Mucosa of rectum (tissue), 2 donors: ENCODE data around the gene ACTR3C.
A peak's percentile ranks its signal among the peaks of the same experiment; 100 is the strongest.

Experiments
- H3K27ac ChIP-seq, 2 donors: one replicate each; pipeline ENCODE4 v1.7.0; 2013; ENCODE audit warnings: inconsistent platforms in 2 of 2, low read depth in 2 of 2, low read length in 2 of 2
- H3K27me3 ChIP-seq, 2 donors: one replicate each; pipeline ENCODE4 v1.7.0; 2013; ENCODE audit warnings: low read length in 2 of 2; ENCODE audit not compliant: control insufficient read depth in 2 of 2, insufficient read depth in 2 of 2
- H3K36me3 ChIP-seq, 2 donors: one replicate each; pipeline ENCODE4 v1.7.0; 2013; ENCODE audit warnings: low read length in 2 of 2; ENCODE audit not compliant: control insufficient read depth in 2 of 2, insufficient read depth in 2 of 2
- H3K4me1 ChIP-seq, 2 donors: one replicate each; pipeline ENCODE4 v1.7.0; 2013; ENCODE audit warnings: low read length in 2 of 2, mild to moderate bottlenecking in 1 of 2; ENCODE audit not compliant: control insufficient read depth in 2 of 2, insufficient read depth in 2 of 2
- H3K4me3 ChIP-seq, 2 donors: one replicate each; pipeline ENCODE4 v1.7.0; 2013; ENCODE audit warnings: low read length in 2 of 2
- H3K9ac ChIP-seq, 2 donors: one replicate each; pipeline ENCODE4 v1.7.0; 2013; ENCODE audit warnings: low read length in 2 of 2, low read depth in 1 of 2, mild to moderate bottlenecking in 1 of 2
- H3K9me3 ChIP-seq, 2 donors: one replicate each; pipeline ENCODE4 v1.7.0; 2013; ENCODE audit warnings: low read length in 2 of 2; ENCODE audit not compliant: control insufficient read depth in 2 of 2
- donor health status: healthy.
- donor health status: Normal muscosa, but diverticular disease.

Gene ACTR3C

GRCh38 chr7:150343225-150343624 is 19.9 kb upstream of the ACTR3C start:
- H3K9ac ChIP-seq = no peak overlapping the region

GRCh38 chr7:150342121-150342408 is 18.7 kb upstream of the ACTR3C start:
- H3K27ac ChIP-seq = peak overlapping the region in 1 of 2 donors; percentile 53
- H3K9me3 ChIP-seq = no peaks in the 10 kb centered on the region
- H3K27me3 ChIP-seq = peaks cover 0 to 4% of the 10 kb centered on the region in 2 donors
- peaks cover 17 to 39% of the 10 kb centered on the region in 2 donors for H3K4me1 ChIP-seq
- H3K4me3 ChIP-seq = peak overlapping the region; percentile 9 to 11
- peaks cover 0 to 4% of the 10 kb centered on the region in 2 donors for H3K36me3 ChIP-seq
- H3K9ac ChIP-seq = peak overlapping the region in 1 of 2 donors; percentile 37

More at GRCh38 chr7:150343225-150343624, 19.9 kb upstream of the ACTR3C start:
- Histone ChIP-seq H3K27ac (no peak overlapping the region), H3K27me3 (peaks cover 0 to 4% of the 10 kb centered on the region in 2 donors), H3K4me1 (peaks cover 9 to 27% of the 10 kb centered on the region in 2 donors), H3K36me3 (no peaks in the 10 kb centered on the region), H3K9me3 (no peaks in the 10 kb centered on the region), H3K4me3 (no peak overlapping the region)

- peaks cover 17 to 41% of the 10 kb centered on the region in 2 donors for H3K4me1 ChIP-seq
- H3K9me3 ChIP-seq = no peaks in the 10 kb centered on the region
- H3K27ac ChIP-seq = peak within 1 kb of the TSS; percentile 53 to 75
- peak within 1 kb of the TSS; percentile 60 to 67 for H3K9ac ChIP-seq
- peaks cover 0 to 4% of the 10 kb centered on the region in 2 donors for H3K27me3 ChIP-seq
- H3K4me3 ChIP-seq = peak within 1 kb of the TSS; percentile 70 to 73
- H3K36me3 ChIP-seq = peaks cover 0 to 4% of the 10 kb centered on the region in 2 donors
Measured at GRCh38 chr7:150341263-150342120, 18.1 kb upstream of the ACTR3C start, which contains the start of gene RARRES2. Gene RARRES2 (minus strand): TSS chr7:150341629. CDS start chr7:150340609, 1,020 bp downstream.

GRCh38 chr7:150340875-150341262 is 17.5 kb upstream of the ACTR3C start:
- Histone ChIP-seq H3K9ac (peak overlapping the region; percentile 60 to 67), H3K4me1 (peaks cover 17 to 41% of the 10 kb centered on the region in 2 donors), H3K36me3 (peaks cover 0 to 4% of the 10 kb centered on the region in 2 donors), H3K4me3 (peak overlapping the region; percentile 65 to 70), H3K27me3 (peaks cover 0 to 4% of the 10 kb centered on the region in 2 donors), H3K27ac (peak overlapping the region; percentile 11 to 75), H3K9me3 (no peaks in the 10 kb centered on the region)

- H3K27me3 ChIP-seq = peaks cover 0 to 4% of the 10 kb centered on the region in 2 donors
- H3K9ac ChIP-seq = peak overlapping the region; percentile 41 to 67
- H3K27ac ChIP-seq = peak overlapping the region; percentile 41 to 75
- peak overlapping the region; percentile 70 to 73 for H3K4me3 ChIP-seq
- H3K4me1 ChIP-seq = peaks cover 20 to 41% of the 10 kb centered on the region in 2 donors
- no peaks in the 10 kb centered on the region for H3K9me3 ChIP-seq
- H3K36me3 ChIP-seq = peaks cover 0 to 4% of the 10 kb centered on the region in 2 donors
Measured at GRCh38 chr7:150340024-150340749, 16.8 kb upstream of the ACTR3C start.

- H3K4me1 ChIP-seq = peaks cover 20 to 41% of the 10 kb centered on the region in 2 donors
- H3K9ac ChIP-seq = peak overlapping the region in 1 of 2 donors; percentile 67
- H3K27ac ChIP-seq = no peak overlapping the region
- H3K4me3 ChIP-seq = peak overlapping the region; percentile 70 to 73
- peaks cover 0 to 4% of the 10 kb centered on the region in 2 donors for H3K36me3 ChIP-seq
- peaks cover 0 to 4% of the 10 kb centered on the region in 2 donors for H3K27me3 ChIP-seq
- H3K9me3 ChIP-seq = no peaks in the 10 kb centered on the region
Measured at GRCh38 chr7:150339409-150339809, 16.1 kb upstream of the ACTR3C start.

- no peak overlapping the region for H3K4me3 ChIP-seq
- H3K4me1 ChIP-seq = peaks cover 20 to 41% of the 10 kb centered on the region in 2 donors
- peaks cover 0 to 4% of the 10 kb centered on the region in 2 donors for H3K36me3 ChIP-seq
- no peak overlapping the region for H3K9ac ChIP-seq
- H3K9me3 ChIP-seq = no peaks in the 10 kb centered on the region
- no peak overlapping the region for H3K27ac ChIP-seq
- peaks cover 0 to 4% of the 10 kb centered on the region in 2 donors for H3K27me3 ChIP-seq
Measured at GRCh38 chr7:150338166-150338829, 15.0 kb upstream of the ACTR3C start.

- no peak overlapping the region for H3K9ac ChIP-seq
- peaks cover 0 to 4% of the 10 kb centered on the region in 2 donors for H3K27me3 ChIP-seq
- H3K9me3 ChIP-seq = no peaks in the 10 kb centered on the region
- H3K36me3 ChIP-seq = peaks cover 0 to 4% of the 10 kb centered on the region in 2 donors
- peak overlapping the region; percentile 2 to 38 for H3K27ac ChIP-seq
- no peak overlapping the region for H3K4me3 ChIP-seq
- H3K4me1 ChIP-seq = peaks cover 20 to 41% of the 10 kb centered on the region in 2 donors
Measured at GRCh38 chr7:150337659-150338081, 14.3 kb upstream of the ACTR3C start.

- H3K4me3 ChIP-seq = no peak overlapping the region
- H3K9me3 ChIP-seq = no peaks in the 10 kb centered on the region
- H3K36me3 ChIP-seq = peaks cover 0 to 4% of the 10 kb centered on the region in 2 donors
- H3K27me3 ChIP-seq = peaks cover 0 to 4% of the 10 kb centered on the region in 2 donors
- peaks cover 20 to 41% of the 10 kb centered on the region in 2 donors for H3K4me1 ChIP-seq
- peak overlapping the region in 1 of 2 donors; percentile 17 for H3K9ac ChIP-seq
- H3K27ac ChIP-seq = peak overlapping the region; percentile 2 to 38
Measured at GRCh38 chr7:150337179-150337578, 13.8 kb upstream of the ACTR3C start.
